GM19455 (cell line): Measurements from ENCODE around the gene EEF1G.
A peak's percentile ranks its signal among the peaks of the same experiment; 100 is the strongest.
"Not testable (repeated sequence)": the region's sequence is repeated elsewhere in the genome, so short reads cannot be mapped to it uniquely, and the experiment has no call there.

Experiments used
- ATAC-seq: cut with Tn5 transposase; IDR thresholded peaks from one replicate; pipeline ENCODE4 v1.9.1; 2021; ENCODE audit not compliant: unreplicated experiment

The EEF1G gene, protein sequence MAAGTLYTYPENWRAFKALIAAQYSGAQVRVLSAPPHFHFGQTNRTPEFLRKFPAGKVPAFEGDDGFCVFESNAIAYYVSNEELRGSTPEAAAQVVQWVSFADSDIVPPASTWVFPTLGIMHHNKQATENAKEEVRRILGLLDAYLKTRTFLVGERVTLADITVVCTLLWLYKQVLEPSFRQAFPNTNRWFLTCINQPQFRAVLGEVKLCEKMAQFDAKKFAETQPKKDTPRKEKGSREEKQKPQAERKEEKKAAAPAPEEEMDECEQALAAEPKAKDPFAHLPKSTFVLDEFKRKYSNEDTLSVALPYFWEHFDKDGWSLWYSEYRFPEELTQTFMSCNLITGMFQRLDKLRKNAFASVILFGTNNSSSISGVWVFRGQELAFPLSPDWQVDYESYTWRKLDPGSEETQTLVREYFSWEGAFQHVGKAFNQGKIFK

DNA sequence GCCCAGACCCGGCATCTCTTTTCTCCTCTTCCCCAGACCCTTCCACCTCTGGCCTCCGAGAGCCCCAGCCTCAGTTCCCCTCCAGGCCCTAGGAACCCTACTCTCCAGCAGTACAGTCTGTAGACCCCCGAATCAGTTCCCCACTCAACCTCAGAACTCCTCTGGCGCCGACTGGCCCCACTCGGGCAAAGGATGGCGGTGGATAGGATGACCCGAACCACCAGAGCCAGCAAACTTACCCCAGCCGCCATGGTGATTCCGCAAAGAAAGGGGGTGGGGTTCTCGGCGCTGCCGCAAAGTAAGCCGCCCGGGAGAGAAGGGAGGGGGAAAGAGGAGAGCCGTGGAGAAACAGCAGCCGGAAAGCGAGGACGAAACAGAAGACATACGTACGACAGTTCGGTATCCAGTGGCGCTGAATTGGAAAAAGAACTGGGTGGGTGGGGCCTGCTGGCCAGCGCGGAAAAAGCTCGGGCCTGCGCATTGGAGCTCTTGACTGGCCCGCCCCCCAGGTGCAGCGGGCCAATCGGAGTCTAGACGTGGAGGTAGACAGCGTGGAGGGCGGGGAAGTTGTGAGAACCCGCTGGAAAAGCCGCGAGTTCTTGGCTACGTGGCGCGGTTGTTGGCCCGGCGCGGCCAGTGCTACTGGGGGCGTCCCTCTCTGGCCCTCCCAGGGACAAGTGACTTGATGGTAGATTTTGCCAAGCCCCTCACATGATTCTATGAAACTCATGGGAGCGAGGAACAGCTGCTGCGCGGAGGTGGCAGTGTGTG is at the start of gene EEF1G:
Gene EEF1G, minus strand, starts transcription at position 300 of the 771 bp plus-strand sequence. Its CDS starts 49 bp downstream, at position 251.
- ATAC-seq, result peak; percentile 77

DNA sequence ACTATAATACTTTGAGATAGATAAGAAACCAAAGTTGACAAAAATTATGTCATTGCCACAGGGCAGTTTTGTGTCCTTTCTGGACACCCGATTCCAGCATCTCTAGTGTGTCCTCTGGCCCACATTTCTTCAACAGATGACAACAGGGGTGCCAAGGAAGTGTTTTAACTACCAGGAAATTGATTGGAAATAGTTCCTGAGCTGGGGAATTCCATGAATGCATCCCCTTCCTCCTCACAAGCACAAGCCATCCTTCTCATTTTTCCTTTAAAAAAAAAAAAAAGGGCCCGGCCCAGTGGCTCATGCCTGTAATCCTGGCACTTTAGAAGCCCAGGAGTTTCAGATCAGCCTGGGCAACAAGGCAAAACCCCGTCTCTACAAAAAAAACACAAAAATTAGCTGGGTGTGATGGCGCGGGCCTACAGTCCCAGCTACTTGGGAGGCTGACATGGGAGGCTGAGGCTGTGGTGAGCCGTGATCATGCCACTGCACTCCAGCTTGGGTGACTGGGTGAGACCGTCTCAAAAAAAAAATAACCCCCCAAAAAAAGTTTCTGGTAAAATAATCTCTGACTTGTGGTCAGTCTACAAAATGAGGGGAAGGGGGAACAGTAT is 48.9 kb upstream of the EEF1G start:
- ATAC-seq, result no peak

DNA sequence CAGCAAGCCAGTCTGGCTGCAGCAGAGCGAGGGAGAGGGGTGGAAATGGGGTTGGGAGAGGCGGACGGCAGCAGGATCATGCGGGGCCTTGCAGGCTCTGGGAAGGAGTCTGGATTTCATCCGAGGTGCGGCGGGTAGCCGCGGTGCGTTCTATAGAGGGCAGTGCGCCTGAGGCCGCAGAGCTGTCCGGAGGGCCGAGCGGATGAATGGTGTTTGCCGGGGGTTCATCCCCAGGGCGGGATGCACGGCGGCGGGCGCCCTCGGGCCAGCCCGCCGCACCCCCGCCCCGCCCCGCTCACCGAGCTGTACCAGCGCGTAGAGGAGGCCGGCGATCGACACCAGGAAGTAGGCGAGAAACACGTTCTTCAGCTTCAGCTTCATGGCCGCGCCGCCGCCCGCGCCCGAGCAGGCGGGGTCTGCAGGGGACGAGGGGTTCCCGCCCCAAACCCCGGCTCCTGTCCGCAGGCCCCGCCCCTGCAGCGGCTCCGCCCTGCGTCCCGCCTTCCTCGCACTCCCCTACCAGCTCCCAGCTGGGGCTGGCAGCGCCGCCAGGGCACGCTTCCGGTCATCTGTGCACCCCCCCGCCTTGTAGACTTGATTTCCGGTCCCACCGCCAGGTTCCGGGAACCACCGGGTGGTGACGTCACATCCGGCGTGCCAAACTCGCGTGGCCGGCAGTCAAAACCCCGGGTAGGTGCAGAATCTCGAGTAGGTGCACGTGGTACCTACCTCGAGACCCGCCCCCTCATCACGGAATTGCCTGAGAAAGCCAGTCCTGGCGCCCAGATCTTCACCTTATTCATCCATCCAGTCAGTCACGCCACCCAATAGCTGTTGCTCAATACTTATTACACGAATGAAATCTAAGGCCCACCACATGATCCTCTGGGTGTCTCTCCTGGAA is 48.1 kb upstream of the EEF1G start, which contains the start of gene B3GAT3:
Gene B3GAT3, minus strand, starts transcription at position 420 of the 904 bp plus-strand sequence. Its CDS starts 39 bp downstream, at position 381.
- ATAC-seq, result peak; percentile 91

DNA sequence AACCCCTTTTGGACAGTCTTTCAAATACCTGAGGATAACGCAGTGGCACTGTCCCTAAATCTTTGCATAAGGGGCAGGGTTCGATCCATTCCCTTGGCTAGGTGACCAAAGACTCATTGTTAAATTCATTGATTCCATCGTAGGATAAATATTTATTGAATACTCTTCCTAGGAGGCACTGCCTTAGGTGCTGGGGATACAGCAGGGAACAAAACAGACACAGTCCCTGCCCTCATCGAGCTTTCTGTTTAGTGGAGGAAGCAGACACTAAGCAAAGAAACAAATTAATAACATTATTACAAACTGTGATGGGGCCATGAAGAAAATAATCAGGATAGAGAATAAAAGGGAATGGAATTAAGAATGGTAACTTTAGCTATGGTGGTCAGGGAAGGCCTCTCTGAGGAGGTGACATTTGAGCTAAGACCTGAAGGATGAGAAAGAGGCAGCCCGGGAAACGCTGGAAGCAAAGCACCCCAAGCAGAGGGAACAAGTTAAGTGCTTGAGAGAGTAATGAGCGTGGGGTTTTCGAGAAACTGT is 47.4 kb upstream of the EEF1G start:
- no peak for ATAC-seq

DNA sequence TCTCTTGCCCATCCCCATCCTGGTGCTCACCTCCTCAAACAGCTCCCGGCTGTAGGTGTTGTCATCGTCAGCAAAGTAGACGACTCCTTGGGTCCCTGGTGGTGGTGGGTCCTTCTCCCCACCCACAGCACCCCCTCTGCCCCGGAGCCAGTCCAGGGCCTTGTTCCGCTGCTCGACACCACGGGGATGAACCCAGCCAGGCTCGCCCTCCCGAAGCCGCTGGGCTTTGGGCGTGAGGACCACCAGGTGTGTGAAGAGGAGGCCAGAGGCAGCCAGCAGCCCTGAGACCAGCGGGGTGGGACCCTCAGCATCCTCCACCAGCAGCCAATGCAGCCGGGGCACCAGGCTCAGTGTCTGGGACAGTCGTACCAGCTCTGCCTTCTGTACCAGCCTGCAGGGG is 43.3 kb upstream of the EEF1G start:
- ATAC-seq, result not testable (repeated sequence)

DNA sequence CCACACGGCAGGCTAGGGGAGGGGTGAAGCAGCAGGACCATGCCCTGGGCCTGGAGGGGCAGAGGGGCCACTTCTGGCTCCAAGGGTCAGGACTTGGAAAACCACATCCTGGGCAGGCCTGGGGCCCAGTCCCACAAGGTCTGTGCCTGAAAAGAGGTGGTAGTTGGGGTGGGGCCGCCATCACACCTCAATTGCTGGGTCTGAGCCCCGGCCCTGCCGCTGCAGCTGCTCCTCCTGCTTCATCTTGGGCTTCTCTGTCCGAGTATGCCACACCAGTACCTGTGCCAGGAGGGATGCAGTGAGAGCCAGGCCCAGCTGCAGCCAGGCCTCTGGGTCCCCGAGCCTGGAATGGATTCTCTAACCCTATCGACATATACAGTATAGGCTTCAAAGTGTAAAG is 41.8 kb upstream of the EEF1G start:
- ATAC-seq, result no peak

DNA sequence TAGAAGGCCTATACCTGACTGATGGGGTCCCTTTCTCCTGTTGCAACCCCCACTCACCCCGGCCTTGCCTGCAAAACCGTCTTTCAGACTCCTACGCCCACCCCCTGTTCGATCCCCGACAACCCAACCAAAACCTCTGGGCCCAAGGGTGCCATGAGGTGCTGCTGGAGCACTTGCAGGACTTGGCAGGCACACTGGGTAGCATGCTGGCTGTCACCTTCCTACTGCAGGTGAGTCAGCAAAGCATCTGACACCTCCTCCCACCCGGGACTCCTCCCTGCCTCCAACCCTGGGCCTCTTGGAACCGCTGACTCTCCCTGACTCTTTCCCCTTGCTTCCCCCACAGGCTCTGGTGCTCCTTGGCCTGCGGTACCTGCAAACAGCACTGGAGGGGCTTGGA is 40.6 kb upstream of the EEF1G start:
- ATAC-seq, result no peak

DNA sequence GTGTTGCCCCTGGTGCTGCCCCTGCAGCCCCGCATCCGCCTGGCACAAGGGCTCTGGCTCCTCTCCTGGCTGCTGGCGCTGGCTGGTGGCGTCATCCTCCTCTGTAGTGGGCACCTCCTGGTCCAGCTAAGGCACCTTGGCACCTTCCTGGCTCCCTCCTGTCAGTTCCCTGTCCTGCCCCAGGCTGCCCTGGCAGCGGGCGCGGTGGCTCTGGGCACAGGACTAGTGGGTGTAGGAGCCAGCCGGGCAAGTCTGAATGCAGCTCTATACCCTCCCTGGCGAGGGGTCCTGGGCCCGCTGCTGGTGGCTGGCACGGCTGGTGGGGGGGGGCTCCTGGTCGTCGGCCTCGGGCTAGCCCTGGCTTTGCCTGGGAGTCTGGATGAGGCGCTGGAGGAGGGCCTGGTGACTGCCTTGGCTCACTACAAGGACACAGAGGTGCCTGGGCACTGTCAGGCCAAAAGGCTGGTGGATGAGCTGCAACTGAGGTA is 39.6 kb upstream of the EEF1G start:
- ATAC-seq, result no peak

DNA sequence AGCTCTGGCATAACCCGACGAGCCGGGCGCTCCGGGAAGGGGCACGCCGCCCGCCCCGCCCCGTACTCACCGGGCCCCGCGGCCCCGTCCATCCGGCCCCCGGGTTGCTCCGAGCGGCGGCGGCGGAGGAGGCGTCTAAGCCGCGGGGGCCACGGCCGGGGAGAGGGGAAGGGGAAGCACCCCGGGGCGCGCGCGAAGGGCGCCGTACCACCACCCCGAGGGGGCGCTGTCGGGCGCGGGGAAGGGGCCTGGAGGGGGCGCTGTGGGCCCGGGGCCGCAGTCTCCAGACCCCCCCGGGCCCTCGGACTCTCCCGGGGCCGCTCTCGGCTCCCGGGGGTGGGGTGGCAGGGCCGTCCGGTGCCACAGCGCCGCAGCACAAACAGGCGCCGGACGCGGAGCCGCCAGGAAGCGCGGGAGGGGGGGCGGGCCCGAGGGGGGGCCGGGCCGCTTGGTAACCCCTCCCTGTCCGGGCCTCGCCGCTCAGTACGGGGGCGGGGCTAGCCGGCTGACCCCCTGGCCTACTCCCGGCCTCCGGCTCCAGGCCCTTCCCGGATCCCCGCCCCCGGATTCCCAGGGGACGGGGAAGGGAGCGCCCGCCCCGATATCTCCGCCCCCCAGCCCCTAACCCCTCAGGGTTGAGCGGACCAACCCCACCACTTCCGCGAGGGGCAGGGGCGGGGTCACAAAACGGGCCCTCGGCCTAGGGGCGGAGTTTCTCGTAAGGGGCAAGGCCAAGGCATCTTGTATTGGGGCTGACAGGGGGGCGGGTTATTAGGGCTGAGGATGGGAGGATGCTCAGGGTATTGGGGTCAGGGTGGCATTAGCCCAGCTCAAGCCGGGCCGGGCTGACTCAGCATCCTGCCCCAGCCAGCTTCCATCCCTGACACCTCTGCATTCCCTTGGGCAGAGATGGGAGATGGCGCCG is 38.9 kb upstream of the EEF1G start, which contains the start of the genes EML3 and ROM1:
Gene EML3, minus strand, starts transcription at position 410 of the 925 bp plus-strand sequence. Its CDS starts 318 bp downstream, at position 92.
Gene ROM1, plus strand, starts transcription at position 892 of the 925 bp plus-strand sequence. Its CDS starts 25 bp downstream, at position 917.
- peak; percentile 72 for ATAC-seq

DNA sequence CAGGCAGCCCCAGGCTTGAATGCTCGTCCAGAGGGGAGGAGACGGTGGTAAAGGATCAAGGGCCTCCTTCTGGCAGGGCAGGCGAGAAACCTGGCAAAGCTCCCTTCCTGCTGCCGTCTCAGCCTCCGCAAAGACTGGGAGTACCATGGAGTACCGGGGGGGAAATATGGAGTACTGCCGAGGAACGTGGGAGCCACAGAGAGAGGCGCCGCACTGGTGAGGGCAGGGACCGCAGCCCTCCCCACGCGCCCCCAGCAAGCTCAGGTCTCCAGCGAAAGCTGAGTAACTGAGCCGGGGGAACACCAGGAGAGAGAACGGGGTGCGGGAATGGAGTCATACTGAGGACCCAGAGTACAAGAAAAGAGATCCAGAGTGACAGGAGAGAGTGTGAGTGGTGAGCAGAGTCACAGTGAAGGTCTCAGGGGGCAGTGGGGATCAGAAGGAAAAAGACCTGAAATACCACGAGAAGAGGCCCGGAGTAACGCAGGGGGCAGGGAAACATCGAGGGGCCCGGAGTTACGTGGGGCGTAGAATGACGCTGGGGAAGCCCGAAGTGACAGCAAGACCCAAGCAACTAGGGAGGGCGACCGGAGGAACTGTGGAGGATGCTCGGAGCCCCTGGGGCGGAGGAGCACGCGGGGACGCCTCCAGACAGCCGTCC is 38.1 kb upstream of the EEF1G start:
- ATAC-seq, result peak; percentile 23

DNA sequence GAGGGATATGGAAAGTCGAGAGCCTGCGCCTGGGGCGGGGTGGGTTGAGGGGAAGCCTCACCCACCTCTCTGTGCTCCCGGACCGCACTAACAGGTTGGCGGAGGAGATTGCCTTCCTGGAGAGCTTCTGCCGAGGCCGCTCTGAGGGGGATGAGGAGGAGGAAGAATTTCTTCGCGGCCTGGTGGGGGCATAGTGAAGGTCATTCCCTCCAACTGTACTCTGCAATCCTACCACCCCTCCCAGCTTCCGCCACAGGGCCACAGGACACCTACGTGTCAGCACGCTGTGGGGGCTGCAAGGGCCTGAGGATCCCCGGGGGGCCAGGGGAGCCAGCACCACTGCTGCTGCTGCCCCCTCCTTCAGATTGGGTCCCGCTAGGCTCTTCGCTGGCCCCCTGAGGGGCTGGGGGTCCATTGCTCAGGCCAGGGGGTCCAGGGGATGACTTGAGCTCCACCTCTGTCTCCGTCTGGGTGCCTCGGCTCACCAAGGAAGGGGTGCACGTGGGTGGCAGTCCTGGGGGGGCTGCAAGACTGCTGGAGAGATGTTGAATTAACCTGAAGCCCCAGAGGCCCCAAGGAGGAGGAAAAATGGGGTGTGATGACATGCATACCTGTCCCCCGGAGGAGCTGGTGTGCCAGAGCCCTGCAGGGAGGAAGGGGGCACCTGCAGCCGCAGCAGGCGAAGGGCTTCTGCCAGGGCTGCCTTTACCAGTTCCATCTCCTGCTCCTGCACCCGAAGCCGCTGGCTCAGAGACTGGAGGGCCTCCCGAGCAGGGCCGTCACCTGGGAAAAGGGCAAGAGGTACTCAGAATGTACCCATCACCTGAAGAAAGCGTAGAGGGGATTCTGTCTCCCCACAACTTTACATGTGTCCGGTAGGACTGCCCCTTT is 37.4 kb upstream of the EEF1G start:
- no peak for ATAC-seq

DNA sequence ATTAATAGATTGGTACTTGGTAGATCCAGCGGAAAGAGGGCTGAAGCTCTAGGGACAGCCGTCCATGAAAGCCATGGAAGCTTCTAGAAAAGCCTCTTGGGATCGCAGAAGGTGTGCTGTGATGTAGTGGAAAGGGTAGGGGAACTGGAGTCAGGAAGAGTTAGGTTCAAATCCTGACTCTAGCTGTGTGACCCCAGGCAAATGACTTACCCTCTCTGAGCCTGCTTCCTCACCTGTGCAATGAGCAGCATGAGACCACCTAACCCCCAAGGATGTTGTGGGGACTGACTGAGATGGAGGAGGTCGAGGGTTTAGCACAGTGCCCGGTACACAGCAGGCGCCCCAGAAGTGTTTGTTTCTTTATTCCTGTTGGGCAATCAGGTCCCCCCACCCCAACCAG is 36.7 kb upstream of the EEF1G start:
- no peak for ATAC-seq

DNA sequence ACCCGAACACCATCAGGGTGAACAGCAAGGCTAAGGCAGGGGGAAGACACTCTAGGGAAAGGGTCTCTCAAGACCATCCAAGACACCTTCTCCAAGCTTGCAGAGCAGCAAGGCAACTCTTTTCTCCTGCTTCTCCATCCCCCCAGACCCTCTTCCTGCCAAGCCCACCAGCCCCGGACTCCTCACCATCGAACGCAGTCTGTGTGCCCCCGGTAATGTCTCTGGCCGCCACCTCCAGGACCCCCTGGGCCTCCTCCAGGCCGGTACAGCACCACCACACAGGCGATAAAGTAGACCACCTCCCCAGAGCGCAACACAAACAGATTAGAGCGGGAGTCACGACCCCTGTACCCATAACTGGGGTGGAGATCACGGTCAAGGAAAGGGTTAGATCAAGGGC is 35.1 kb upstream of the EEF1G start:
- ATAC-seq, result no peak

DNA sequence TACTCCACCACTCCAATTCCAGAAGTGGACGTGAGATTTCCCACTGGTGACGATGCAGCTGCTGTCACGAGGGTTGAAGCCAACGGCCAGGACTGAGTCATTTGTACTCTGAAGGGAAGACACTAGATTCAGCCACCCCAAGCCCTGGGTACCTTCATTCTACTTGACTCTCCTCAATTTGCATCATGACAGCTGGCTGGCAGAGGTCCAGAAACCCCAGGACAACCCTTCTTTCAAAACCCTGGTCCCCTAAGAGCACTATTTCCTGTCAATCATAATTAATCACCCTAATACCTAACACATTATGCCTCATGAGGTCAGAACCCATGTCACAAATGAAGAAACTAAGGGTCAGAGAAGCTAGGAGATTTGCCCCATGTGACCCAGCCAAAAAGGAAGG is 34.0 kb upstream of the EEF1G start:
- ATAC-seq, result no peak

DNA sequence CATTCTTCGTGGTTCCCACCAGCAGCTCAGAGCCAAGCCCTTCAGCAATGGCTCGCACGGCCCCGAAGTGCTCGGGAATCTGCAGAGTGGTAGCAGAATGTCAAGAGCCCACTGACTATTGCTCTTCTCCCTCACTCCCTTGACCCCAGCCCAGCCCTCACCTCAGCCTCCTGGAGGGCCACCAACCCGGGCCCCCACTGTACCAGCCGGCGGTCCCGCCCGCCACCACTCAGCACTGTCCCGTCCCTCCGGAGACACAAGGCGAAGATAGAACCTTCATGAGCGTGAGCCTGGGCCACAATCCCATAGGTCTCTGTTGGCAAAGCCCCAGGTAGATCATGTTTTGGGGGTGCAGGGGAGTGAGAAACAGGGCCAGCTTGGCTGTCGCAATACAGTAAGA is 32.2 kb upstream of the EEF1G start:
- ATAC-seq, result no peak

DNA sequence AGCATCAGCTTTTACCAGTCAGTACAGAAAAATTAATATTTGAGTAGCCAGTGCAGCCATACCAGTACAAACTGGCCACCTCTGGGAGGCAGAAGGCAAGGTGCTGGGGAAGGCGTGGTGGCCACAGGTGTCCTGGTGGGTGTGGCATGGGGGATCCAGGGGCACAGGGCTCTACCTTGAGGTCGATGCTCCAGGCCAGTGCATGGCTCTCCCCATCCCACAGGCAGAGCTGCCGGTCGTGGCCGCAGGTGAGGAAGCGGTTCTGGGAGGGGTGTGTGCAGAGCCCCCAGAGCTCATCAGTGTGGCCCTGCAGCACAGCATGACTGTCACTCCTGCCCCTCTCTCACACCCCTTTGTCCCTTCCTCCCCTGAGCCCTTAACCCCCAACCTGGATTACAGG is 31.8 kb upstream of the EEF1G start:
- ATAC-seq, result no peak

DNA sequence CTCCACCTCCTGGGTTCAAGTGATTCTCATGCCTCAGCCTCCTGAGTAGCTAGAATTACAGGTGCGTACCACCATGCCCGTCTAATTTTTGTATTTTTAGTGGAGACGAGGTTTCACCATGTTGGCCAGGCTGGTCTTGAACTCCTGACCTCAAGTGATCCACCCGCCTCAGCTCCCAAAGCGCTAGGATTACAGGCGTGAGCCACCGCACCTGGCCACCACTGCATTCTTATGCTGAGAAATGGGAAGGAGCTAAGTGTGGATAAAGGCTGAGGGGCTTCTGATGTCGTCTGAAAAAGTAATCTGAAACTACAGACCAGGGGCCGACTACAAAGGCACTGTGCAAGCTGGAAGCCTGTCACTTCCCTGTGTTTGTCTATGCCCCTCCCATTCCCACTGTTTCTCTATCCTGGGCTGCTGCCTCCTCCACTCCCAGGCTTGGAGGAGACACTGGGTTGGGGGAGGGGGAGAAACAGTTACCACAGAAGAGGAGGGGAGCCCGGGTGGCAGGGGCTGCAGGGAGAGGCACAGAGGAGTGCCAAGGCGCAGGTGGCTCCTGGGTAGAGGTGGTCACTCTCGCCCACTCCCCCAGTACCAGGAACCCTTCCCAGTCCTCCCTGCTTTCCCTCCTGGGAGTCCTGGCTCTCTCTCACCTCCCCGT is 30.9 kb upstream of the EEF1G start:
- ATAC-seq, result no peak
